ENCODE measurements around the gene CAMK1D.

DNA sequence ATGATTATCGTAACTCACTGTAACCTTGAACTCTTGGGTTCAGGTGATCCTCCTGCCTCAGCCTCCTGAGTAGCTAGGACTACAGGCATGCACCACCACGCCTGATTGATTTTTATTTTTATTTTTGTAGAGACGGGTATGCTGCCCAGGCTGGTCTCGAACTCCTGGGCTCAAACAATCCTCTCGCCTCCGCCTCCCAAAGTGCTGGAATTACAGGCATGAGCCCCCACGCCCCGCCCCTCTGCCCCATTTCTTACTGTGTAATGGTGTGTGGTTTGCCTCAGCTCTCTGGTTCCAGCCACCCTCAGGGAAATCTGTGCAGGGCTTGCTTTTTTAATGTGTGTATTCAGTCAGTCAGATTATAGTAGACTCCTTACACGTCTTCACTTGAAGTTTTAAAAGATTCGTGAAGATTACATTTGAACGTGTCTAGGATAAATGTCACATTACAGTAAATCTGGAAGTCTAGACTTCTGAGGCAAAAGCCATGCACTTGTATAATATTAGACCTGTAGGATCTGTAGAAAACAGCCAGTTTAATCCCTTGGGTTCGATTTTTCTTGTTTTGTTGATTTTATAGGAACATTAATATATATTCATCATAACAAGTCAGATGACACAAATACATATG is 276.2 kb downstream of the CAMK1D start:
- TF ChIP-seq CTCF (IDR thresholded peaks at IDR 0.05) (no peak), POLR2A (IDR thresholded peaks at IDR 0.05) (no peak), POLR2AphosphoS5 (IDR thresholded peaks at IDR 0.05) (no peak)

Data from breast epithelium (tissue), 3 donors.